Activated T-cell treated with anti-CD3 and anti-CD28 coated beads for 24 hours (primary cell): Measurements from ENCODE around the gene DNM1.
"Not testable (repeated sequence)": the region's sequence is repeated elsewhere in the genome, so short reads cannot be mapped to it uniquely, and the experiment has no call there.

Experiments
- DNase-seq: peaks from one replicate; pipeline ENCODE4 v3.0.0-alpha.2; 2020; ENCODE audit warnings: low read depth

Gene DNM1

GRCh38 chr9:128276574-128277270 lies 73.5 kb downstream of the DNM1 start:
- no peak for DNase-seq

GRCh38 chr9:128279088-128280073 lies 76.2 kb downstream of the DNM1 start:
- DNase-seq = not testable (repeated sequence)

- no peak for DNase-seq
These were observed 77.0 kb downstream of the DNM1 start for GRCh38 chr9:128280084-128280622.

DNA sequence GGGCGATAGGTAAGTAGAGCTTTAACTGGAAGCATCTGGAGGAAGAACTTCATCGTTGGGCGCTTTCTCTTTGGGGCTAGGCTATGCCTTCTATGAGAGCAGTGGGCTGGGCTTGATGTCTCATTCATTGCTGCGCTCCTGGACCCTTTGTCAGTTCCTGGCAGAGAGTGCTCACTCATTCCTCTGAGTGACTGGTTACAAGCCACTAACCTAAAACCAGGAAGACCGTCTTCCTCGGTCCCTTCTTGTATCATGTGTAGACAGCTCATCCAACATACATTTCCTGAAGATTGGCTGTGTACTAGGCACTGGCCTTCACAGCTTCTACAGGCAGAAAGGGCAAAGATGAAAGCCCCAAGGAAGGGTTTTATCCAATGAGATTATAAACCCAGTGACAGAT lies 79.3 kb downstream of the DNM1 start:
- no peak for DNase-seq

- no peak for DNase-seq
These were observed 82.0 kb downstream of the DNM1 start for GRCh38 chr9:128285033-128285784.

GRCh38 chr9:128286440-128286839 lies 83.3 kb downstream of the DNM1 start:
- no peak for DNase-seq

GRCh38 chr9:128288273-128289004 lies 85.3 kb downstream of the DNM1 start:
- no peak for DNase-seq

DNA sequence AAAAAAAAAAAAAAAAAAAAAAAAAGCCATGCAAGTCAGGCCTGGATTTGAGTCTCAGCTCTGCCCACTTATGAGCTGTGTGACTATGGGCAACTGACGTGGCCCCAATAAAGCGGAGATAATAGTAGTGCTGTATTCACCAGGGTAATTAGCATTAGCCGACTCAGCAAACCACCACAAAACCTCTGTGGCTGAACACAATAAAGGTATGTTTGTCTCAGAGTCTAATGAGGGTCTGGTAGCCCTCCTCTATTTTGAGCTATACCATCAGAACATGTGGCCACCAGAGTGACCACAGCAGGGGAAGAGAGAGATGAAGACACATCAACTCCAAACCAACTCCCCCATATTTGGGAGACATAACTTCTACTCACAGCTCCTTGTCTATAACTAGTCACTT lies 88.8 kb downstream of the DNM1 start:
- DNase-seq = no peak

DNA sequence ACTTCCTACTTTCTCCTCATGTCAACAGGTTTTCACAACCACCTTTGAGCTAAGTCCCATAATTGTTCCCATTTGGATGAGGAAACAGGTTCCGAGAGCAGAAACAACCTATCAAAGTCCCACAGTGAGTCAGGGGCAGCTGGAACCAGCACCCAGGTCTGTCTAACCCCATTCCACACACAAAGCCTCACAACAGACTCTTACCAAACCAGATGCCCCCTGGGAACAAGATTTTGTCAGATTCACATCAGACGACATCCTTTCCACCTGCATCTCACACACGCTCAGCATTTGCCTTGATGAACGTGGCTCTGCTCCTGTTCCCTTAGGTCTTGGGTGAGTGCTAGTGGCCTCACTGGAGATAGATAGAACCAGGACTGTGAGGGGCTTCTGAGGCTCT lies 89.9 kb downstream of the DNM1 start:
- no peak for DNase-seq

GRCh38 chr9:128294142-128294541 lies 91.0 kb downstream of the DNM1 start:
- DNase-seq = no peak

DNA sequence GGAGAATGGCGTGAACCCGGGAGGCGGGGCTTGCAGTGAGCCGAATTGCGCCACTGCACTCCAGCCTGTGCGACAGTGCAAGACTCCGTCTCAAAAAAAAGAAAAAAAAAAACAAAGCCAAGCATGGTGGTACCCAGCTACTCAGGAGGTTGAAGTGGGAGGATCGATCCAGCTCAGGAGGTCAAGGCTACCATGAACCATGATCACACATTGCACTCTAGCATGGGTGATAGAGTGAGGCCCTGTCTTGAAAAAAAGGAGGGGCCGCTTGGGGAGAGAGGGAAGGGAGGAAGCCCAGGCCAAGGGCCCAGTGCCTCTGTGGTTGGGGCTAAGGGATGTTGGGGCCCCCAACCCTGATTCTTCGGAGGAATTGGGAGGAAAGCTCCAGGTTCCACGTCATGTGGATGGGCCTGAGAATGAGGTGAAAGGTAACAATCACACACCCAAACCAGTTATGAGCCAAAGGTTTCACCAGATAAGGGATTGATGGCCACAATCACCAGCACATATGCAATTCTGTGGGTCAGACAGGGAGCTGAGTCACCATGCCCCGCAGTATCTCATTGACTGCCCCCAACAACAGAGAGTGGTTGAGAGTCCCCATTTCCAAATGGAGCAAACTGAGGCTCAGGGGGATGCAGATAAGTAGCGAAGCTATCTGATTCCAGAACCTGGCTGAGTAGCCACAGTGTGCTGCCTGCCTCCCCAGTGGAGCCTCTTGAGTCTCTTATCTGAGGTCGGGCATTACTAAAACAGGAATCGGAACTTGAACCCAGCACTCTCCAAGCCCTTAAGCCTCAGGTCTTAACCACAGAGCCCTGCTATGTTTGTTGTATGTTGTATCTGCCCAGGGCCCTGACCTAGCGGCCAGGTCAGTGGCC lies 93.4 kb downstream of the DNM1 start:
- DNase-seq = no peak

DNA sequence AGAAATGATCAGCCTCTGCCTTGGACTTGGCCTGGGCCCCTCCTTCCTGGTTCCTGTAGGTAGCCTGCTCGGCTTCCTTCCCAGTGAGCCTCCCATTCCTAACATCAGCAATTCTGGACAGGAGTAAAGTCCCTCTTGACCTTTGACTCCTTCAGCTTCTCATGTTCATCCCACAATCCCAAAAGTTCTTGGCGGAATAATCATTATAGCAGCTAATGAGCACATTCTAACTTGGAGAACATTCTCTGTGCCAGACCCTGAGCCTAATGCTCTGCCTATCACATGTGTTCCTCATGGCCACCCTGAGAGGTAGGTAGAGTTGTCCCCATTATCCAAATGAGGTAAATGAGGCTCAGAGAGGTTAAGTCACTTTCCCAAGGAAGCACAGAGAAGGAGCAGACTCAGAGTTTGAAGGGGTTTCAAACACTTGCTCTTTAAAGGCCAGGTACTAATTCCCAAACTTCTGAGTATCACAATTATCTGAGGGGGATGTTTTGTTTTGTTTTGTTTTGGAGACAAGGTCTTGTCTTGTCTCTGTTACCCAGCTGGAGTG lies 94.1 kb downstream of the DNM1 start:
- no peak for DNase-seq

- no peak for DNase-seq
These were observed 95.6 kb downstream of the DNM1 start for GRCh38 chr9:128298535-128299482.

DNA sequence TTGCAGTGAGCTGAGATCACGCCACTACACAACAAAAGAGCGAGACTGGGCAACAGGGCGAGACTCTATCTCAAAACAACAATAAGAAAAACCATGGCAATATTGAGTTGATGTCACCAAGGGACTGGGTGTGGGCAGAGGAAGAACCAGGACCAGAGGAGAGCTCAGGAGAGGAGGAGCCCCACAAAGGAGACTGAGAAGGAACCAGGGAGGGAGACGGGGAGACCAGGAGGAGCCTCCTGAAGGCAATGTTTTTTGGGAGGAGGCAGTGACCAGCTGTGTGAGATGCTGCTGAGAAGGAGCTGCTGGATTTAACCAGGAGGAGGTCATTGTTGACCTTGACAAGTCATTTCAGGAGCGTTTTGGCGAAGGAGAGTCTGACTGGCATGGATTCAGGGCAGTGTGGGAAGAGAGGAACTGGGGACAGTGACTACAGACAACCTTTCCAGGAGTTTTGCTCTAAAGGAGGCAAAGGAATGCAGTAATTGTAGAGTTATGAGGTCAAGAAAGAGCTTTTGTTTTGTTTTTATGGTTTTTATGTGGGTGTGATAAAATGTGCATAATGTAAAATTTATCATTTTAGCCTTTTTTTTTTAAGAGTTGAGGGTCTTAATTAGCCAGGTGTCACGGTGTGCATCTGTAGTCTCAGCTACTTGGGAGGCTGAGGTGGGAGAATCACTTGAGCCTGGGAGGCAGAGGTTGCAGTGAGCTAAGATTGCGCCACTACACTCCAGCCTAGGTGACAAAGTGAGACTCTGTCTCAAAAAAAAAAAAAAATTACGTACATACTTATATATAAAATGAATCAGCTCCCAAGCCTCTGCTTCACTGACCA lies 101.2 kb downstream of the DNM1 start:
- DNase-seq = no peak
